Measurements from ENCODE around the gene DPY19L1.

DNA sequence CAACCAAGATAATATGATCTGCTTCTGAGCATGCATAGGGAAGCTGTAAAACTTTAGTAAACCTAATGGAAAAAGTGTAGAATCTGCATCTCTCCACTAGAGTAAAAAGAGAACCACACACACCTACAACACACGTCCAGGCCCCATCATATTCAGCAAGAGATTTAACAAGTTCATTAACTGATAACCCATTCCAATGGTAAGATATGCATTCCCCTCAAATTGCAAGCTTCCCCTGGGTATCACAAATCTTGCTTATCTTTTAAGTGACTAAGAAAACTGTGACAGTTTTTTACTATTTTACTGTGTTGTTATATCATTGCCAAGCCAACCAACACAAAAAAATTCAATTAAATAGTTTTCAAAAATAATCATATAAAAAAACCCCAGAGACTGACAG is 8.0 kb downstream of the DPY19L1 start:
- TF ChIP-seq, protein P1, sequence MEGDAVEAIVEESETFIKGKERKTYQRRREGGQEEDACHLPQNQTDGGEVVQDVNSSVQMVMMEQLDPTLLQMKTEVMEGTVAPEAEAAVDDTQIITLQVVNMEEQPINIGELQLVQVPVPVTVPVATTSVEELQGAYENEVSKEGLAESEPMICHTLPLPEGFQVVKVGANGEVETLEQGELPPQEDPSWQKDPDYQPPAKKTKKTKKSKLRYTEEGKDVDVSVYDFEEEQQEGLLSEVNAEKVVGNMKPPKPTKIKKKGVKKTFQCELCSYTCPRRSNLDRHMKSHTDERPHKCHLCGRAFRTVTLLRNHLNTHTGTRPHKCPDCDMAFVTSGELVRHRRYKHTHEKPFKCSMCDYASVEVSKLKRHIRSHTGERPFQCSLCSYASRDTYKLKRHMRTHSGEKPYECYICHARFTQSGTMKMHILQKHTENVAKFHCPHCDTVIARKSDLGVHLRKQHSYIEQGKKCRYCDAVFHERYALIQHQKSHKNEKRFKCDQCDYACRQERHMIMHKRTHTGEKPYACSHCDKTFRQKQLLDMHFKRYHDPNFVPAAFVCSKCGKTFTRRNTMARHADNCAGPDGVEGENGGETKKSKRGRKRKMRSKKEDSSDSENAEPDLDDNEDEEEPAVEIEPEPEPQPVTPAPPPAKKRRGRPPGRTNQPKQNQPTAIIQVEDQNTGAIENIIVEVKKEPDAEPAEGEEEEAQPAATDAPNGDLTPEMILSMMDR (IDR thresholded peaks at IDR 0.05) = no peak
- TF ChIP-seq POLR2A (IDR thresholded peaks at IDR 0.05) = no peak
